Lung (tissue), 12 donors: ENCODE results near the gene NSUN7. TPM values are rescaled to one million over a fixed set of nuclear protein-coding genes. Genes with fewer than 3 reads are reported as not detected.

Experiments
- ATAC-seq: fragments of 200-7000 bp; cut with Tn5 transposase; one replicate; pipeline ENCODE4 v1.9.1; 2020; ENCODE audit warnings: moderate number of reproducible peaks; ENCODE audit not compliant: insufficient read depth, low FRiP score
- DNase-seq, 3 donors: peaks; one replicate each; pipeline ENCODE4 v3.0.0-alpha.2; 2013 to 2017
- H3K27ac ChIP-seq, 2 donors: one replicate each; pipeline ENCODE4 v1.5.1; 2013; ENCODE audit warnings: mild to moderate bottlenecking in 2 of 2, moderate library complexity in 2 of 2, control low read depth in 1 of 2, inconsistent platforms in 1 of 2, low read depth in 1 of 2, low read length in 1 of 2
- H3K27me3 ChIP-seq, 3 donors: one replicate each; pipeline ENCODE4 v1.5.1; 2013; ENCODE audit warnings: low read length in 2 of 3; ENCODE audit not compliant: control insufficient read depth in 3 of 3, insufficient read depth in 3 of 3
- H3K36me3 ChIP-seq, 4 donors: one replicate each; pipeline ENCODE4 v1.5.1; 2013; ENCODE audit warnings: low read length in 4 of 4, mild to moderate bottlenecking in 1 of 4, moderate library complexity in 1 of 4; ENCODE audit not compliant: control insufficient read depth in 4 of 4, insufficient read depth in 4 of 4
- H3K4me1 ChIP-seq, 5 donors: one replicate each; pipeline ENCODE4 v1.5.1; 2013; ENCODE audit warnings: low read length in 5 of 5, mild to moderate bottlenecking in 2 of 5, moderate library complexity in 1 of 5; ENCODE audit not compliant: control insufficient read depth in 5 of 5, insufficient read depth in 5 of 5
- H3K4me3 ChIP-seq: one replicate; pipeline ENCODE4 v1.5.1; 2013; ENCODE audit warnings: mild to moderate bottlenecking, control low read depth, moderate library complexity
- H3K9ac ChIP-seq, 2 donors: one replicate each; pipeline ENCODE4 v1.5.1; 2013; ENCODE audit warnings: low read length in 2 of 2, control low read depth in 1 of 2; ENCODE audit not compliant: insufficient read depth in 1 of 2
- H3K9me3 ChIP-seq, 4 donors: one replicate each; pipeline ENCODE4 v1.5.1; 2013; ENCODE audit warnings: low read length in 3 of 4, mild to moderate bottlenecking in 1 of 4, moderate library complexity in 1 of 4; ENCODE audit not compliant: control insufficient read depth in 4 of 4, insufficient read depth in 3 of 4
- WGBS, 2 donors: extraction: QIAGEN DNeasy Blood & Tissue Kit; methylation state at CpG; one replicate each; pipeline ENCODE4 v1.1.7; 2013; 5-methylcytosine and 5-hydroxymethylcytosine counted together
- polyA plus RNA-seq, 2 donors: library from polyadenylated mRNA; stranded (reverse); fragments of 200-250 nt; gene quantifications; one replicate each; pipeline ENCODE4 v1.2.1, GENCODE V29; 2013
- total RNA-seq, 2 donors: library from RNA; depleted of rRNA in 1 of 2; stranded (reverse); fragments of >200 nt in 1 of 2; gene quantifications; one replicate each; pipeline ENCODE4 v1.2.1, GENCODE V29; 2014 to 2021
- TF ChIP-seq, protein P1 (sequence below): IDR thresholded peaks from 2 replicates; pipeline ENCODE4 v1.5.1; 2012; ENCODE audit warnings: mild to moderate bottlenecking; ENCODE audit errors: control extremely low read depth, extremely low read depth
- donor health status: control.
- donor health status: control.
- donor health status: Bipolar disorder and iron deficiency.
- donor health status: healthy.
- donor health status: DM: yes; HTN: yes; CAD: no.

The NSUN7 gene
- total and polyA plus RNA-seq, 4 donors: 6.5 to 20.5 (median 11.2) TPM

DNA sequence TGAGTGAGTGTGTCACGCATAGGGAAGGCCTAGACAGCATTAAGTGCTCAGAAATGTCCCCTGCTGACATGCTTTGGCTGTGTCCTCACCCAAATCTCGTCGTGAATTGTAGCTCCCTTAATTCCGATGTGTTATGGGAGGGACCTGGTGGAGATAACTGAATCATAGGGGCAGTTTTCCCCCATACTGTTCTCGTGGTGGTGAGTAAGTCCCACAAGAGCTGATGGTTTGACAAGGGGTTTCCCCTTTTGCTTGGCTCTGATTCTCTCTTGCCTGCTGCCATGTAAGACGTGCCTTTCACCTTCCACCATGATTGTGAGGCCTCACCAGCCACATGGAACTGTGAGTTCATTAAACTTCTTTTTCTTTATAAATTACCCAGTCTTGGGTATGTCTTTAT, 78.0 kb downstream of the NSUN7 start:
- DNase-seq (no peak), ATAC-seq (no peak)
- peaks cover under 1 to 29% (median 15%) of the 10 kb centered on the region in 4 donors for H3K36me3 ChIP-seq
- H3K9me3 ChIP-seq: peaks cover 0 to 1% (median 0%) of the 10 kb centered on the region in 4 donors
- no peak overlapping the region for H3K4me3 ChIP-seq
- H3K27ac ChIP-seq: no peak overlapping the region
- H3K9ac ChIP-seq: no peak overlapping the region
- TF ChIP-seq, protein P1, sequence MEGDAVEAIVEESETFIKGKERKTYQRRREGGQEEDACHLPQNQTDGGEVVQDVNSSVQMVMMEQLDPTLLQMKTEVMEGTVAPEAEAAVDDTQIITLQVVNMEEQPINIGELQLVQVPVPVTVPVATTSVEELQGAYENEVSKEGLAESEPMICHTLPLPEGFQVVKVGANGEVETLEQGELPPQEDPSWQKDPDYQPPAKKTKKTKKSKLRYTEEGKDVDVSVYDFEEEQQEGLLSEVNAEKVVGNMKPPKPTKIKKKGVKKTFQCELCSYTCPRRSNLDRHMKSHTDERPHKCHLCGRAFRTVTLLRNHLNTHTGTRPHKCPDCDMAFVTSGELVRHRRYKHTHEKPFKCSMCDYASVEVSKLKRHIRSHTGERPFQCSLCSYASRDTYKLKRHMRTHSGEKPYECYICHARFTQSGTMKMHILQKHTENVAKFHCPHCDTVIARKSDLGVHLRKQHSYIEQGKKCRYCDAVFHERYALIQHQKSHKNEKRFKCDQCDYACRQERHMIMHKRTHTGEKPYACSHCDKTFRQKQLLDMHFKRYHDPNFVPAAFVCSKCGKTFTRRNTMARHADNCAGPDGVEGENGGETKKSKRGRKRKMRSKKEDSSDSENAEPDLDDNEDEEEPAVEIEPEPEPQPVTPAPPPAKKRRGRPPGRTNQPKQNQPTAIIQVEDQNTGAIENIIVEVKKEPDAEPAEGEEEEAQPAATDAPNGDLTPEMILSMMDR: no peak
- peaks cover 0 to 5% (median 3%) of the 10 kb centered on the region in 5 donors for H3K4me1 ChIP-seq
- no peaks in the 10 kb centered on the region for H3K27me3 ChIP-seq
- 92% methylated on average over 6 of the region's 6 CpGs for WGBS, 2 donors

DNA sequence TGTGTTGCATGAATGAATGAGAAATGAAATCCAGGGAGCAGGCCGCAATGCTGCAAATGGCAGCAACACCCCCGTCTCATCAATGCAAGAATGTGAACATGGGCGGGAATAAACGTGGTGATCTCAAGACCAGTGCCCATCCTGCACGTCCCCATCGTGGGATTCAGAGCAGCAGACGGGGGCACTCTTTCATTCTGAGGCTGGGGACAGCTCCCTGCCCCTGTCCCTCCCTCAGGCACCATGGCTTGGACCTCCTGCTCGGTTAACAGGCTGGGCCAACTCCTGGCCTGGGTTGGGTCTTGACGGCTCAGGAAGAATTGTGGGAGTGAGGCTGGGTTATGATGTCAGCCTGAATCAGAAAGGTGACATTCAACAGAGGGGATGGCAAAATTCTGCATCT, 78.9 kb downstream of the NSUN7 start:
- Histone ChIP-seq H3K9me3 (peaks cover 0 to 1% (median 0%) of the 10 kb centered on the region in 4 donors), H3K27me3 (no peaks in the 10 kb centered on the region), H3K9ac (no peak overlapping the region), H3K36me3 (peaks cover 0 to 22% (median 11%) of the 10 kb centered on the region in 4 donors), H3K4me1 (peaks cover 0 to 5% (median 3%) of the 10 kb centered on the region in 5 donors), H3K27ac (no peak overlapping the region), H3K4me3 (no peak overlapping the region)
- no peak for ATAC-seq
- no peak for DNase-seq
- WGBS, 2 donors: 95 to 100% methylated on average over 9 of the region's 9 CpGs
- TF ChIP-seq, protein P1: no peak

DNA sequence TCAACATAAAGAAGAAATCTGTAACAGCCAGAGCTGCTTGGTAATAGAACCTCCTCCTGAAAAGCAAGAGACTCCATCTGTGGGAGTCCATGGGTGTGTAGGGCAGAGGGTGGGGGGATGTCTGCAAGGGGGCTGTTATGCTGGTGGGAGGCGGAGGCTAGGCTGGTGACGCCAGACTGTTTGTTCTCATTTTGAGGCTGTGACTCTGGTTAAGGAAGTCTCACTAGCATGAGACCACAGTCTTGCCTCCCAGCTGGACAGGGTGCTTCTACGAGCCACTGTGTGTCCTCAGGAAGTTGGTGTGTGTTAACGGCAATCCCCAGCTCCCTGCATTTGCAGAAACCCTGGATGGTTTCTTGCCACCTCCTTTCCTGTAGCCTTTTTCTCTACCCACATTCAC, 79.8 kb downstream of the NSUN7 start:
- peaks cover 0 to 5% (median 3%) of the 10 kb centered on the region in 5 donors for H3K4me1 ChIP-seq
- TF ChIP-seq, protein P1: no peak
- no peak overlapping the region for H3K4me3 ChIP-seq
- peaks cover 0 to 25% (median 10%) of the 10 kb centered on the region in 4 donors for H3K36me3 ChIP-seq
- no peaks in the 10 kb centered on the region for H3K27me3 ChIP-seq
- no peak overlapping the region for H3K9ac ChIP-seq
- no peak overlapping the region for H3K27ac ChIP-seq
- peaks cover 0 to 1% (median 0%) of the 10 kb centered on the region in 4 donors for H3K9me3 ChIP-seq
- ATAC-seq (no peak), DNase-seq (no peak)
- WGBS, 2 donors: 62 to 65% methylated on average over 4 of the region's 4 CpGs
